ENCODE results near the gene SPATA31D4.

Gene SPATA31D4

GRCh38 chr9:81980568-81980967 is 52.3 kb downstream of the SPATA31D4 start:
- TF ChIP-seq SUZ12 (IDR thresholded peaks at IDR 0.05; ENCODE audit: extremely low read depth, insufficient read depth, insufficient read length), result no peak
- TF ChIP-seq ZNF274 (IDR thresholded peaks at IDR 0.05; ENCODE audit: low read depth, low read length), result no peak
- TF ChIP-seq YY1 (IDR thresholded peaks at IDR 0.05; ENCODE audit: insufficient read depth, insufficient read length), result no peak
- DNase-seq (ENCODE audit: low read depth, low spot score), result no peak
- H3K27me3 ChIP-seq (ENCODE audit: insufficient read depth, insufficient read length), result no peaks in the 10 kb centered on the region
- H3K9ac ChIP-seq (ENCODE audit: insufficient read length, low read depth), result no peak overlapping the region
- H3K4me3 ChIP-seq (ENCODE audit: insufficient read length, low read depth), result no peak overlapping the region
- no peaks in the 10 kb centered on the region for H3K9me3 ChIP-seq (ENCODE audit: insufficient read depth, low read length)
- H3K4me1 ChIP-seq (ENCODE audit: insufficient read depth, insufficient read length), result no peaks in the 10 kb centered on the region
- no peaks in the 10 kb centered on the region for H3K36me3 ChIP-seq (ENCODE audit: insufficient read depth, insufficient read length, low read length)

- Histone ChIP-seq H3K9ac (ENCODE audit: insufficient read length, low read depth) (no peak overlapping the region), H3K27me3 (ENCODE audit: insufficient read depth, insufficient read length) (no peaks in the 10 kb centered on the region), H3K9me3 (ENCODE audit: insufficient read depth, low read length) (no peaks in the 10 kb centered on the region), H3K36me3 (ENCODE audit: insufficient read depth, insufficient read length, low read length) (no peaks in the 10 kb centered on the region), H3K4me3 (ENCODE audit: insufficient read length, low read depth) (no peak overlapping the region), H3K4me1 (ENCODE audit: insufficient read depth, insufficient read length) (no peaks in the 10 kb centered on the region)
- no peak for TF ChIP-seq YY1 (IDR thresholded peaks at IDR 0.05; ENCODE audit: insufficient read depth, insufficient read length)
- no peak for TF ChIP-seq SUZ12 (IDR thresholded peaks at IDR 0.05; ENCODE audit: extremely low read depth, insufficient read depth, insufficient read length)
- TF ChIP-seq ZNF274 (IDR thresholded peaks at IDR 0.05; ENCODE audit: low read depth, low read length), result no peak
- no peak for DNase-seq (ENCODE audit: low read depth, low spot score)
These were observed 53.7 kb downstream of the SPATA31D4 start for GRCh38 chr9:81981883-81982282.

Data from NT2/D1 (cell line).